Measurements from ENCODE around the gene ALPK1.

- TF ChIP-seq SPI1 (IDR thresholded peaks at IDR 0.05; ENCODE audit: low read depth, low read length) (no peak), TAF1 (IDR thresholded peaks at IDR 0.05; ENCODE audit: low read depth, low read length) (no peak), POLR2A (IDR thresholded peaks at IDR 0.05; ENCODE audit: low read depth, low read length) (no peak), POLR2AphosphoS5 (IDR thresholded peaks at IDR 0.05; ENCODE audit: low read depth, low read length) (no peak), PAX5 (IDR thresholded peaks at IDR 0.05; ENCODE audit: insufficient read depth, low read length, severe bottlenecking) (no peak), POU2F2 (IDR thresholded peaks at IDR 0.05; ENCODE audit: low read depth, low read length) (no peak)
These were observed 60.3 kb downstream of the ALPK1 start for GRCh38 chr4:112357453-112357852.
